ENCODE results near the gene MAML3.
A peak's percentile ranks its signal among the peaks of the same experiment; 100 is the strongest.

Gene MAML3

DNA sequence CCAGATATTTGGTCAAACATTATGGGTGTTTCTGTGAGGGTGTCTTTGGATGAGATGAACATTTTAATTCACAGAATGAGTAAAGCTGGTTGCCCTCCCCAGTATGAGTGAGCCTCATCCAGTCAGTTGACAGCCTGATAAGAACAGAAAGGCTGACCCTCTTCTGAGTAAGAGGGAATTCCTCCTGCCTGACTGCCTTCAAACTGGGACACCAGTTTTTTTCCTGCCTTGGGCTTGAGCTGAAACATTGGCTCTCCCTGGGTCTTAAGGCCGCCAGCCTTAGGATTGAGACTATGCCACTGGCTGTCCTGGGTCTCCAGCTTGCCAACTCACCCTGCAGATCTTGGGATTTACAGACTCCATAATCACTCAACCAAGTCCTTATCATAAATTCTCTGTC is 14.5 kb upstream of the MAML3 start:
- no peak overlapping the region for H2BK12ac ChIP-seq (ENCODE audit: low read length in 2 of 2)
- H4K8ac ChIP-seq (ENCODE audit: low read length), result no peak overlapping the region
- no peak overlapping the region for H3K18ac ChIP-seq (ENCODE audit: low read depth in 1 of 2, low read length in 2 of 2)
- H2AK5ac ChIP-seq (ENCODE audit: low read length, severe bottlenecking), result no peak overlapping the region
- no peak overlapping the region for H3K27ac ChIP-seq (ENCODE audit: low read length, poor library complexity, severe bottlenecking)
- H3K36me3 ChIP-seq (ENCODE audit: control insufficient read depth in 1 of 2, insufficient read depth in 2 of 2, low read depth in 1 of 2, low read length in 2 of 2), result no peaks in the 10 kb centered on the region
- H3K4me1 ChIP-seq (ENCODE audit: control insufficient read depth, insufficient read depth, low read depth, low read length), result no peaks in the 10 kb centered on the region
- H2BK15ac ChIP-seq (ENCODE audit: low read depth, poor library complexity, severe bottlenecking), result no peak overlapping the region
- no peak overlapping the region for H2AFZ ChIP-seq (ENCODE audit: low read depth, low read length)
- no peaks in the 10 kb centered on the region for H3K27me3 ChIP-seq (ENCODE audit: control insufficient read depth in 1 of 2, insufficient read depth in 1 of 2, low read length in 2 of 2)
- H3K79me1 ChIP-seq (replicated peaks; ENCODE audit: low read length, poor library complexity, severe bottlenecking), result no peaks in the 10 kb centered on the region
- H3K4me3 ChIP-seq (ENCODE audit: insufficient read depth in 1 of 2, low read depth in 1 of 2, low read length in 2 of 2), result no peak overlapping the region
- no peak for DNase-seq
- no peaks in the 10 kb centered on the region for H3K9me3 ChIP-seq (ENCODE audit: control insufficient read depth, low read length)
- no peak overlapping the region for H3K9ac ChIP-seq (ENCODE audit: low read length)
- no peak overlapping the region for H3K4me2 ChIP-seq (ENCODE audit: low read length, poor library complexity, severe bottlenecking)
- H3K23ac ChIP-seq (ENCODE audit: low read length in 2 of 2), result no peak overlapping the region
- no peak overlapping the region for H2BK120ac ChIP-seq (ENCODE audit: low read depth, low read length)
- no peak overlapping the region for H3K4ac ChIP-seq (ENCODE audit: low read depth in 1 of 2, low read length in 2 of 2)
- no peak overlapping the region for H3K14ac ChIP-seq (ENCODE audit: low read length in 2 of 2)
- no peak overlapping the region for H4K91ac ChIP-seq (ENCODE audit: low read length)
- no peak overlapping the region for H2BK5ac ChIP-seq (ENCODE audit: low read depth, low read length, poor library complexity, severe bottlenecking)
- WGBS, result 100% methylated on average over 1 of the region's 1 CpG

DNA sequence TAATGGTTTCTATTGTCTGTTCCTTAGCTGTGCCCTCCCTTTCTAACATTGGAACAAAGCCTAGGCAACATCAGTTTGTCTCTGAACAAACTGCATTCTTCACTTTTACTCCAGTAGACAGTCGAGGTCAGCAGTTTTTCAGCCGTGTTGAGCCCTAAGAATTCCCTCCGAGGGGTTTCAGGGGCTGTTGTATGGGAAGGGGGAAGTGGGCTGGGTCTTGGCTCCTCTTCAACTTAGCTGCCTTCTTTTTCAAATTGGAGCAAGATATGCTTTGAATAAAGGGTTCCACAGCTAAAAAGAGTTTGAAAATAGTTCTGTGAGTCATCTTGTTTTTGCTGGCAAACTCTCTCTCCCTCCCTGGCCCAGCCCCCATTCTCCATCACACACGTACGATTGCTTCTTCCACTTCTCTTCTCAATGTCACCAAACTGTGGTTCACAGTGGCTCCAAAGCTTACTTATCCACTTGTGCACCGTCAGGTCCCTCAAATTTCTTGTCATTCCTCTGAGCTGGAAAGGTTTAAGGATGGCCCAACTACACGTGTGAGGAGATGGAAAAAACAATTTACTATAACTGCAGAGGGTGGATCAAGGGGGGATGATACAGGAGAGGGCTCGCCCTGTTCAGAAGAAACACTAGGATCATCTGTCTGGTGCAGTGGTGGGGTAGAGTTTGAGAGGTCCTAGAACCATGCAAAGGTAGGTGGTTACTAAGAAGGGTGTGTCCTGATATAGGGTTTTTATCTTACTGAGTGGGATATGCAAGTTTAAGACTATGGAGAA is 9.2 kb upstream of the MAML3 start:
- Histone ChIP-seq H2BK15ac (ENCODE audit: low read depth, poor library complexity, severe bottlenecking) (no peak overlapping the region), H4K8ac (ENCODE audit: low read length) (peak overlapping the region; percentile 29)
- WGBS, result 60% methylated on average over 8 of the region's 8 CpGs

DNA sequence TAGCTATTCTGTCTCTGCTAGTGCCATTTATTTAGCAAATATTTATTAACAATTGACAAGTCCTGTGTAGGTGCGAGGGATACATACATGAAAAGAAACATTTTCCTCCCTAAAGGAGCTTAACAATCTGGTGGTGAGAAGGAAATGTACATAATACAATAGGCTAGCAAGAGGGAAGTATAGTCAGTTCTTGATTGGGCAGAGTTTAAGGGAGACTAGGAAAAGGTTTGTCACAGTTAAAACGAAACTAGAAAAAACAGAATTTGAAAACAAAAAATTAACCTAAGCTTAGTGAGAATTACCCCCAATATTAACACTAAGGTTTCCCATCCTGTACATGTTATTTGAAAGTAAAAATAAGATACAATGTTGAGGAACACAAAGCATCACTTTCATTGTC is 8.6 kb upstream of the MAML3 start:
- H3K27ac ChIP-seq (ENCODE audit: low read length, poor library complexity, severe bottlenecking), result no peak overlapping the region
- no peak overlapping the region for H2AK5ac ChIP-seq (ENCODE audit: low read length, severe bottlenecking)
- H3K23ac ChIP-seq (ENCODE audit: low read length in 2 of 2), result no peak overlapping the region
- H3K9ac ChIP-seq (ENCODE audit: low read length), result peak overlapping the region; percentile 81
- no peak overlapping the region for H3K18ac ChIP-seq (ENCODE audit: low read depth in 1 of 2, low read length in 2 of 2)
- H3K4ac ChIP-seq (ENCODE audit: low read depth in 1 of 2, low read length in 2 of 2), result no peak overlapping the region
- no peak overlapping the region for H4K8ac ChIP-seq (ENCODE audit: low read length)
- H3K14ac ChIP-seq (ENCODE audit: low read length in 2 of 2), result no peak overlapping the region
- no peak overlapping the region for H4K91ac ChIP-seq (ENCODE audit: low read length)
- H3K79me1 ChIP-seq (replicated peaks; ENCODE audit: low read length, poor library complexity, severe bottlenecking), result no peaks in the 10 kb centered on the region
- no peak overlapping the region for H2BK15ac ChIP-seq (ENCODE audit: low read depth, poor library complexity, severe bottlenecking)
- H2AFZ ChIP-seq (ENCODE audit: low read depth, low read length), result no peak overlapping the region
- H3K4me3 ChIP-seq (ENCODE audit: insufficient read depth in 1 of 2, low read depth in 1 of 2, low read length in 2 of 2), result peak overlapping the region in 1 of 2 experiments; percentile 58
- H3K27me3 ChIP-seq (ENCODE audit: control insufficient read depth in 1 of 2, insufficient read depth in 1 of 2, low read length in 2 of 2), result no peaks in the 10 kb centered on the region
- no peaks in the 10 kb centered on the region for H3K9me3 ChIP-seq (ENCODE audit: control insufficient read depth, low read length)
- H2BK120ac ChIP-seq (ENCODE audit: low read depth, low read length), result no peak overlapping the region
- H2BK5ac ChIP-seq (ENCODE audit: low read depth, low read length, poor library complexity, severe bottlenecking), result no peak overlapping the region
- no peak overlapping the region for H2BK12ac ChIP-seq (ENCODE audit: low read length in 2 of 2)
- DNase-seq, result no peak
- H3K4me2 ChIP-seq (ENCODE audit: low read length, poor library complexity, severe bottlenecking), result no peak overlapping the region
- H3K4me1 ChIP-seq (ENCODE audit: control insufficient read depth, insufficient read depth, low read depth, low read length), result peaks cover 2% of the 10 kb centered on the region
- WGBS, result no CpG with 5 or more reads among the region's 2 CpGs
- H3K36me3 ChIP-seq (ENCODE audit: control insufficient read depth in 1 of 2, insufficient read depth in 2 of 2, low read depth in 1 of 2, low read length in 2 of 2), result no peaks in the 10 kb centered on the region

More for the DNA sequence above, 9.2 kb upstream of the MAML3 start:
- Histone ChIP-seq H3K18ac (ENCODE audit: low read depth in 1 of 2, low read length in 2 of 2) (no peak overlapping the region), H3K4me2 (ENCODE audit: low read length, poor library complexity, severe bottlenecking) (no peak overlapping the region), H3K4ac (ENCODE audit: low read depth in 1 of 2, low read length in 2 of 2) (peak overlapping the region in 1 of 2 experiments; percentile 40), H3K23ac (ENCODE audit: low read length in 2 of 2) (no peak overlapping the region), H2AK5ac (ENCODE audit: low read length, severe bottlenecking) (no peak overlapping the region), H3K4me3 (ENCODE audit: insufficient read depth in 1 of 2, low read depth in 1 of 2, low read length in 2 of 2) (peak overlapping the region in 1 of 2 experiments; percentile 58), H4K91ac (ENCODE audit: low read length) (no peak overlapping the region), H2AFZ (ENCODE audit: low read depth, low read length) (no peak overlapping the region), H3K14ac (ENCODE audit: low read length in 2 of 2) (no peak overlapping the region), H3K9me3 (ENCODE audit: control insufficient read depth, low read length) (no peaks in the 10 kb centered on the region), H2BK120ac (ENCODE audit: low read depth, low read length) (no peak overlapping the region), H3K27ac (ENCODE audit: low read length, poor library complexity, severe bottlenecking) (peak overlapping the region; percentile 37), H2BK5ac (ENCODE audit: low read depth, low read length, poor library complexity, severe bottlenecking) (no peak overlapping the region), H3K9ac (ENCODE audit: low read length) (peak overlapping the region; percentile 81), H3K36me3 (ENCODE audit: control insufficient read depth in 1 of 2, insufficient read depth in 2 of 2, low read depth in 1 of 2, low read length in 2 of 2) (no peaks in the 10 kb centered on the region), H2BK12ac (ENCODE audit: low read length in 2 of 2) (no peak overlapping the region), H3K4me1 (ENCODE audit: control insufficient read depth, insufficient read depth, low read depth, low read length) (peaks cover 2% of the 10 kb centered on the region), H3K79me1 (replicated peaks; ENCODE audit: low read length, poor library complexity, severe bottlenecking) (no peaks in the 10 kb centered on the region), H3K27me3 (ENCODE audit: control insufficient read depth in 1 of 2, insufficient read depth in 1 of 2, low read length in 2 of 2) (no peaks in the 10 kb centered on the region)
- DNase-seq, result no peak

DNA sequence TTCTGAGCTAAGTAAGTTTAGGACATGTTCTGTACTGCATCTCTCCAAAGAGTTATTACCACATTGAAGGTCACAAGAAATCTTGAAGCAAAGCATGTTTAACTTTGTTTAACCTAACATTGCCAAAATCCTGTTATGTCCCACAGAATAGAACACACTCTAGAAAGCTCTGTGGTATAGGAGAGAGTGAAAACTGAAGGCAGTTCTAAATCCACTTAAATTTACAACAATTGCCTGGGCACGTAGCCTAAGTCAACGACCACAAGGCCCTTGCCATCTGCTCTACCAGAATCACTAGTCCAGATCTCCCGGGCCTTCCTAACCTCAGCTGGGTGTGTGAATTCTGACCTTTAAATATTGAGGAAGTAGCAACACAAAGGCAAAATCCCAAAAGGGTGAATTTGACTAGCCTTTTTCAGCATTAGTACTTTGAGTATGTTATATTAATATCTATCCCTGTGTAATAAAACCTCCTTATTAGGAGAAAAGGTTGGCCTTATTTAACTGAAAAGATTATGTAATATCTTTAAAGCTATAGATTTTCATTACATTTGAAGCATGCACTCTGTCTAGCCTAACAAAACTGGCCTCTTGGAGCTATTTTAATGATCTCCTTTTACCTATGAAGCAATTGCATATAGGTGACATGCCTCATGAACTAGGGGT is 4.5 kb upstream of the MAML3 start:
- no peak overlapping the region for H3K4me2 ChIP-seq (ENCODE audit: low read length, poor library complexity, severe bottlenecking)
- H3K36me3 ChIP-seq (ENCODE audit: control insufficient read depth in 1 of 2, insufficient read depth in 2 of 2, low read depth in 1 of 2, low read length in 2 of 2), result no peaks in the 10 kb centered on the region
- H3K4me3 ChIP-seq (ENCODE audit: insufficient read depth in 1 of 2, low read depth in 1 of 2, low read length in 2 of 2), result no peak overlapping the region
- no peaks in the 10 kb centered on the region for H3K9me3 ChIP-seq (ENCODE audit: control insufficient read depth, low read length)
- H2BK15ac ChIP-seq (ENCODE audit: low read depth, poor library complexity, severe bottlenecking), result no peak overlapping the region
- H3K9ac ChIP-seq (ENCODE audit: low read length), result no peak overlapping the region
- no peak overlapping the region for H2BK5ac ChIP-seq (ENCODE audit: low read depth, low read length, poor library complexity, severe bottlenecking)
- no peak overlapping the region for H3K27ac ChIP-seq (ENCODE audit: low read length, poor library complexity, severe bottlenecking)
- H3K14ac ChIP-seq (ENCODE audit: low read length in 2 of 2), result no peak overlapping the region
- no peak overlapping the region for H3K18ac ChIP-seq (ENCODE audit: low read depth in 1 of 2, low read length in 2 of 2)
- no peak overlapping the region for H2AFZ ChIP-seq (ENCODE audit: low read depth, low read length)
- no peak overlapping the region for H4K8ac ChIP-seq (ENCODE audit: low read length)
- peaks cover 2% of the 10 kb centered on the region for H3K4me1 ChIP-seq (ENCODE audit: control insufficient read depth, insufficient read depth, low read depth, low read length)
- H2AK5ac ChIP-seq (ENCODE audit: low read length, severe bottlenecking), result no peak overlapping the region
- no peak overlapping the region for H4K91ac ChIP-seq (ENCODE audit: low read length)
- whole genome bisulfite sequencing, result no CpG with 5 or more reads among the region's 3 CpGs
- H3K4ac ChIP-seq (ENCODE audit: low read depth in 1 of 2, low read length in 2 of 2), result no peak overlapping the region
- no peak overlapping the region for H2BK12ac ChIP-seq (ENCODE audit: low read length in 2 of 2)
- H3K27me3 ChIP-seq (ENCODE audit: control insufficient read depth in 1 of 2, insufficient read depth in 1 of 2, low read length in 2 of 2), result no peaks in the 10 kb centered on the region
- no peak overlapping the region for H3K23ac ChIP-seq (ENCODE audit: low read length in 2 of 2)
- no peak for DNase-seq
- H3K79me1 ChIP-seq (replicated peaks; ENCODE audit: low read length, poor library complexity, severe bottlenecking), result no peaks in the 10 kb centered on the region
- no peak overlapping the region for H2BK120ac ChIP-seq (ENCODE audit: low read depth, low read length)

All from mesenchymal stem cell (in vitro differentiated cells and primary cell).